ENCODE data around the gene MAP3K7. TPM values are rescaled to one million over a fixed set of nuclear protein-coding genes. Genes with fewer than 3 reads are reported as not detected.

MAP3K7 gene
- total RNA-seq, 1 donor from 2014 or later = 31.8 TPM

- no peak overlapping the region for H3K27ac Mint-ChIP-seq (ENCODE audit: unreplicated experiment)
- H3K36me3 Mint-ChIP-seq (ENCODE audit: unreplicated experiment) = peaks cover 47% of the 10 kb centered on the region
- no peaks in the 10 kb centered on the region for H3K4me1 Mint-ChIP-seq (ENCODE audit: unreplicated experiment)
- no peak overlapping the region for H3K4me3 Mint-ChIP-seq (ENCODE audit: unreplicated experiment)
- no peaks in the 10 kb centered on the region for H3K27me3 Mint-ChIP-seq (ENCODE audit: unreplicated experiment)
- DNase-seq (ENCODE audit: extremely low spot score, unreplicated experiment) = no peak
- H3K9me3 Mint-ChIP-seq (ENCODE audit: unreplicated experiment) = no peaks in the 10 kb centered on the region
- TF ChIP-seq CTCF (IDR thresholded peaks at IDR 0.05) = no peak
These were observed 70.7 kb downstream of the MAP3K7 start for GRCh38 chr6:90516074-90516660.

GRCh38 chr6:90514496-90514895, 72.4 kb downstream of the MAP3K7 start:
- no peaks in the 10 kb centered on the region for H3K9me3 Mint-ChIP-seq (ENCODE audit: unreplicated experiment)
- no peaks in the 10 kb centered on the region for H3K4me1 Mint-ChIP-seq (ENCODE audit: unreplicated experiment)
- peaks cover 55% of the 10 kb centered on the region for H3K36me3 Mint-ChIP-seq (ENCODE audit: unreplicated experiment)
- H3K4me3 Mint-ChIP-seq (ENCODE audit: unreplicated experiment) = no peak overlapping the region
- no peak for DNase-seq (ENCODE audit: extremely low spot score, unreplicated experiment)
- TF ChIP-seq CTCF (IDR thresholded peaks at IDR 0.05) = no peak
- H3K27me3 Mint-ChIP-seq (ENCODE audit: unreplicated experiment) = no peaks in the 10 kb centered on the region
- H3K27ac Mint-ChIP-seq (ENCODE audit: unreplicated experiment) = no peak overlapping the region

GRCh38 chr6:90508753-90509152, 78.1 kb downstream of the MAP3K7 start:
- peaks cover 29% of the 10 kb centered on the region for H3K36me3 Mint-ChIP-seq (ENCODE audit: unreplicated experiment)
- no peak for DNase-seq (ENCODE audit: extremely low spot score, unreplicated experiment)
- H3K4me3 Mint-ChIP-seq (ENCODE audit: unreplicated experiment) = no peak overlapping the region
- no peak overlapping the region for H3K27ac Mint-ChIP-seq (ENCODE audit: unreplicated experiment)
- H3K9me3 Mint-ChIP-seq (ENCODE audit: unreplicated experiment) = peaks cover 14% of the 10 kb centered on the region
- no peaks in the 10 kb centered on the region for H3K27me3 Mint-ChIP-seq (ENCODE audit: unreplicated experiment)
- TF ChIP-seq CTCF (IDR thresholded peaks at IDR 0.05) = no peak
- no peaks in the 10 kb centered on the region for H3K4me1 Mint-ChIP-seq (ENCODE audit: unreplicated experiment)

GRCh38 chr6:90502866-90503407, 83.9 kb downstream of the MAP3K7 start:
- Mint-ChIP-seq H3K36me3 (ENCODE audit: unreplicated experiment) (no peaks in the 10 kb centered on the region), H3K4me3 (ENCODE audit: unreplicated experiment) (no peak overlapping the region), H3K9me3 (ENCODE audit: unreplicated experiment) (no peaks in the 10 kb centered on the region), H3K4me1 (ENCODE audit: unreplicated experiment) (no peaks in the 10 kb centered on the region), H3K27me3 (ENCODE audit: unreplicated experiment) (no peaks in the 10 kb centered on the region), H3K27ac (ENCODE audit: unreplicated experiment) (no peak overlapping the region)
- TF ChIP-seq CTCF (IDR thresholded peaks at IDR 0.05) = no peak
- DNase-seq (ENCODE audit: extremely low spot score, unreplicated experiment) = no peak

- no peaks in the 10 kb centered on the region for H3K9me3 Mint-ChIP-seq (ENCODE audit: unreplicated experiment)
- H3K27me3 Mint-ChIP-seq (ENCODE audit: unreplicated experiment) = no peaks in the 10 kb centered on the region
- no peaks in the 10 kb centered on the region for H3K36me3 Mint-ChIP-seq (ENCODE audit: unreplicated experiment)
- DNase-seq (ENCODE audit: extremely low spot score, unreplicated experiment) = no peak
- TF ChIP-seq CTCF (IDR thresholded peaks at IDR 0.05) = no peak
- no peak overlapping the region for H3K4me3 Mint-ChIP-seq (ENCODE audit: unreplicated experiment)
- no peaks in the 10 kb centered on the region for H3K4me1 Mint-ChIP-seq (ENCODE audit: unreplicated experiment)
- H3K27ac Mint-ChIP-seq (ENCODE audit: unreplicated experiment) = no peak overlapping the region
These were observed 84.5 kb downstream of the MAP3K7 start for GRCh38 chr6:90502381-90502780.
